H1 (cell line): ENCODE results near the gene GRIK2. TPM values are rescaled to one million over a fixed set of nuclear protein-coding genes. Genes with fewer than 3 reads are reported as not detected.

Experiments used
- CTCF ChIA-PET: fragments of 300-600 bp; sonication (Branson Sonifier 250); formaldehyde crosslinking; loops from one replicate; lab custom pipeline; 2021; ENCODE audit not compliant: partially characterized antibody; lab: Charles Lee
- POLR2A ChIA-PET: fragments of 300-600 bp; sonication (Branson Sonifier 250); formaldehyde crosslinking; loops from one replicate; lab custom pipeline; 2021; ENCODE audit warnings: inconsistent platforms; ENCODE audit not compliant: partially characterized antibody; lab: Charles Lee
- DNase-seq, 2 experiments: peaks; one replicate each; pipeline versions ENCODE4 v3.0.0 to v3.0.0-alpha.2; 2010 to 2022; ENCODE audit warnings: low spot score in 2 of 2, low read depth in 1 of 2, mixed read lengths in 1 of 2
- FAIRE-seq: peaks from 2 replicates; lab custom pipeline; 2011; peaks lifted over from hg19 to GRCh38; lab: Jason Lieb, UNC
- H2AFZ ChIP-seq: 2 replicates; pipeline ENCODE4 v1.8.1; 2012; ENCODE audit warnings: low read length, inconsistent platforms
- H2AK5ac ChIP-seq: 2 replicates; pipeline ENCODE4 v1.6.1; 2013; ENCODE audit warnings: low read depth, low read length
- H2BK120ac ChIP-seq: replicated peaks from 2 replicates; pipeline ENCODE3; 2013; ENCODE audit warnings: low read depth, low read length, inconsistent platforms
- H2BK12ac ChIP-seq: 2 replicates; pipeline ENCODE4 v1.6.1; 2013; ENCODE audit warnings: low read depth, low read length
- H2BK15ac ChIP-seq: 2 replicates; pipeline ENCODE4 v1.6.1; 2013; ENCODE audit warnings: low read length
- H2BK20ac ChIP-seq: 2 replicates; pipeline ENCODE4 v1.6.1; 2013; ENCODE audit warnings: low read length
- H2BK5ac ChIP-seq: 2 replicates; pipeline ENCODE4 v1.6.1; 2013; ENCODE audit warnings: low read depth, low read length
- H3K14ac ChIP-seq: 2 replicates; pipeline ENCODE4 v1.6.1; 2013; ENCODE audit warnings: inconsistent platforms; ENCODE audit not compliant: insufficient read length
- H3K18ac ChIP-seq: 2 replicates; pipeline ENCODE4 v1.6.1; 2013; ENCODE audit warnings: low read length; ENCODE audit errors: extremely low read depth
- H3K23ac ChIP-seq: 2 replicates; pipeline ENCODE4 v1.6.1; 2013; ENCODE audit warnings: inconsistent platforms; ENCODE audit not compliant: insufficient read length
- H3K23me2 ChIP-seq: 2 replicates; pipeline ENCODE4 v1.6.1; 2013; ENCODE audit warnings: low read depth, low read length
- H3K27ac ChIP-seq: 2 replicates; pipeline ENCODE4 v1.6.1; 2011; ENCODE audit warnings: low read depth, low read length, inconsistent platforms
- H3K27me3 ChIP-seq, 4 experiments: replicated peaks in 1 of 4; 1 replicate in 1 of 4; 2 replicates in 3 of 4; pipeline versions ENCODE4 v1.6.1 to v1.8.1; 2011 to 2013; ENCODE audit warnings: low read length in 3 of 4, mild to moderate bottlenecking in 3 of 4, inconsistent platforms in 2 of 4, mixed read lengths in 2 of 4, moderate library complexity in 1 of 4; ENCODE audit not compliant: control insufficient read depth in 3 of 4, insufficient read depth in 3 of 4; ENCODE audit errors: extremely low read depth in 1 of 4
- H3K36me3 ChIP-seq, 4 experiments: 2 replicates each; pipeline versions ENCODE4 v1.6.1 to v1.8.1; 2011 to 2013; ENCODE audit warnings: mild to moderate bottlenecking in 4 of 4, low read length in 3 of 4, moderate library complexity in 2 of 4, control low read depth in 1 of 4, inconsistent platforms in 1 of 4; ENCODE audit not compliant: insufficient read depth in 4 of 4, control insufficient read depth in 2 of 4
- H3K4ac ChIP-seq: replicated peaks from 2 replicates; pipeline ENCODE3; 2013; ENCODE audit warnings: low read length, low read depth, mixed read lengths, inconsistent platforms; ENCODE audit not compliant: insufficient read length
- H3K4me1 ChIP-seq, 4 experiments: replicated peaks in 1 of 4; 1 replicate in 1 of 4; 2 replicates in 3 of 4; pipeline versions ENCODE4 v1.6.1 to v1.8.1; 2011 to 2013; ENCODE audit warnings: low read length in 3 of 4, inconsistent platforms in 2 of 4, mixed read lengths in 1 of 4; ENCODE audit not compliant: insufficient read depth in 4 of 4, control insufficient read depth in 3 of 4
- H3K4me2 ChIP-seq, 2 experiments: 2 replicates each; pipeline versions ENCODE4 v1.6.1 to v1.8.1; 2011 to 2013; ENCODE audit warnings: low read depth in 2 of 2, low read length in 2 of 2, control low read depth in 1 of 2, inconsistent platforms in 1 of 2, mild to moderate bottlenecking in 1 of 2; ENCODE audit not compliant: insufficient read depth in 1 of 2
- H3K4me3 ChIP-seq, 4 experiments: fragments of 200-600, 300-600 bp in 1 of 4; sonication (generic), shearing (Covaris generic), sonication (Bioruptor Twin) in 1 of 4; 2 replicates each; pipeline versions ENCODE4 v1.5.1 to v1.8.1; 2011 to 2016; ENCODE audit warnings: low read length in 4 of 4, low read depth in 3 of 4, control low read depth in 2 of 4, inconsistent platforms in 2 of 4, mild to moderate bottlenecking in 2 of 4, mixed read lengths in 1 of 4, moderate library complexity in 1 of 4; ENCODE audit not compliant: insufficient read depth in 2 of 4; ENCODE audit errors: extremely low read depth in 1 of 4
- H3K56ac ChIP-seq: replicated peaks from 2 replicates; pipeline ENCODE3; 2013; ENCODE audit warnings: low read depth, mild to moderate bottlenecking, mixed read lengths, low read length, inconsistent platforms; ENCODE audit not compliant: insufficient read length
- H3K79me1 ChIP-seq: 2 replicates; pipeline ENCODE4 v1.6.1; 2013; ENCODE audit warnings: low read depth, low read length, control low read depth
- H3K79me2 ChIP-seq, 2 experiments: 2 replicates each; pipeline versions ENCODE4 v1.6.1 to v1.8.1; 2012 to 2013; ENCODE audit warnings: low read length in 2 of 2, mild to moderate bottlenecking in 2 of 2, inconsistent platforms in 1 of 2; ENCODE audit not compliant: insufficient read depth in 2 of 2, control insufficient read depth in 1 of 2
- H3K9ac ChIP-seq, 4 experiments: replicated peaks in 1 of 4; 1 replicate in 1 of 4; 2 replicates in 3 of 4; pipeline versions ENCODE4 v1.6.1 to v1.8.1; 2011 to 2013; ENCODE audit warnings: low read depth in 3 of 4, low read length in 3 of 4, control low read depth in 2 of 4, mild to moderate bottlenecking in 2 of 4, moderate library complexity in 2 of 4, inconsistent platforms in 1 of 4; ENCODE audit errors: extremely low read depth in 1 of 4
- H3K9me3 ChIP-seq, 2 experiments: 2 replicates each; pipeline versions ENCODE4 v1.6.1 to v1.8.1; 2012 to 2013; ENCODE audit warnings: mild to moderate bottlenecking in 2 of 2, moderate library complexity in 2 of 2, control low read depth in 1 of 2, inconsistent platforms in 1 of 2, low read depth in 1 of 2, low read length in 1 of 2, mixed read lengths in 1 of 2; ENCODE audit not compliant: insufficient read depth in 2 of 2
- H4K20me1 ChIP-seq, 2 experiments: replicated peaks in 1 of 2; 2 replicates each; pipeline versions ENCODE3 to v1.8.1; 2011 to 2013; ENCODE audit warnings: inconsistent platforms in 2 of 2, low read length in 2 of 2, mild to moderate bottlenecking in 1 of 2; ENCODE audit not compliant: insufficient read depth in 2 of 2, control insufficient read depth in 1 of 2
- H4K5ac ChIP-seq: 2 replicates; pipeline ENCODE4 v1.6.1; 2013; ENCODE audit warnings: low read length, low read depth, mixed read lengths, inconsistent platforms; ENCODE audit not compliant: insufficient read length
- H4K8ac ChIP-seq: 2 replicates; pipeline ENCODE4 v1.8.0; 2013; ENCODE audit warnings: mild to moderate bottlenecking, moderate library complexity, low read length, inconsistent platforms; ENCODE audit not compliant: insufficient read depth; ENCODE audit errors: extremely low read depth
- H4K91ac ChIP-seq: replicated peaks from 2 replicates; pipeline ENCODE3; 2013; ENCODE audit warnings: low read length, mixed read lengths, inconsistent platforms; ENCODE audit not compliant: insufficient read length
- CHD2 ChIP-seq: IDR thresholded peaks from 2 replicates; pipeline ENCODE4 v1.6.1; 2012; ENCODE audit warnings: low read length, improper control_type of control experiment
- EZH2 ChIP-seq: fragments of 200-600 bp; sonication (generic); IDR thresholded peaks from 2 replicates; pipeline ENCODE4 v1.7.1; 2012; ENCODE audit warnings: low read depth, mild to moderate bottlenecking, moderate library complexity, low read length, inconsistent platforms; ENCODE audit not compliant: severe bottlenecking
- FOSL1 ChIP-seq: IDR thresholded peaks from 2 replicates; pipeline ENCODE4 v1.6.1; 2011; ENCODE audit warnings: mild to moderate bottlenecking, low read depth, low read length, moderate library complexity; ENCODE audit not compliant: insufficient read depth
- HDAC2 ChIP-seq, 2 experiments: fragments of 300-600 bp in 1 of 2; sonication (generic) in 1 of 2; IDR thresholded peaks; 2 replicates each; pipeline ENCODE4 v1.6.1; 2011 to 2012; ENCODE audit warnings: low read depth in 2 of 2, low read length in 2 of 2, mild to moderate bottlenecking in 2 of 2, moderate library complexity in 2 of 2, borderline replicate concordance in 1 of 2, inconsistent platforms in 1 of 2
- JUN ChIP-seq: IDR thresholded peaks from 2 replicates; pipeline ENCODE4 v1.6.1; 2011; ENCODE audit warnings: low read depth, mild to moderate bottlenecking, improper control_type of control experiment, low read length
- MAX ChIP-seq: IDR thresholded peaks from 2 replicates; pipeline ENCODE4 v1.6.1; 2012; ENCODE audit warnings: inconsistent platforms
- NANOG ChIP-seq: IDR thresholded peaks from 2 replicates; pipeline ENCODE4 v1.6.1; 2011; ENCODE audit warnings: low read length, low read depth, mild to moderate bottlenecking, inconsistent platforms; ENCODE audit not compliant: insufficient read depth, poor library complexity, severe bottlenecking
- PHF8 ChIP-seq: fragments of 200-600 bp; sonication (generic); conservative IDR thresholded peaks from 2 replicates; pipeline ENCODE4 v1.7.1; 2012; ENCODE audit warnings: low read depth, mild to moderate bottlenecking, inconsistent platforms, low read length, moderate library complexity
- RAD21 ChIP-seq, 2 experiments: IDR thresholded peaks in 1 of 2; conservative IDR thresholded peaks in 1 of 2; 2 replicates each; pipeline ENCODE4 v1.6.1; 2011; ENCODE audit warnings: low read depth in 2 of 2, low read length in 2 of 2, improper control_type of control experiment in 1 of 2, inconsistent platforms in 1 of 2, mild to moderate bottlenecking in 1 of 2, moderate library complexity in 1 of 2
- RBBP5 ChIP-seq: IDR thresholded peaks from 2 replicates; pipeline ENCODE4 v1.7.1; 2012; ENCODE audit warnings: low read depth, mild to moderate bottlenecking, inconsistent platforms, low read length, moderate library complexity, borderline replicate concordance
- TBP ChIP-seq: IDR thresholded peaks from 2 replicates; pipeline ENCODE4 v1.6.1; 2011; ENCODE audit warnings: low read depth, low read length, improper control_type of control experiment
- TEAD4 ChIP-seq: IDR thresholded peaks from 2 replicates; pipeline ENCODE4 v1.6.1; 2012; ENCODE audit warnings: low read depth, low read length, inconsistent platforms, mixed read lengths
- USF2 ChIP-seq: IDR thresholded peaks from 2 replicates; pipeline ENCODE4 v1.6.1; 2011; ENCODE audit warnings: low read length, improper control_type of control experiment
- polyA plus RNA-seq, 7 experiments: library from polyadenylated mRNA; depleted of rRNA in 3 of 7; stranded (reverse) in 5 of 7; unstranded in 2 of 7; fragments of >200 nt in 5 of 7; fragments of 200-250 nt in 2 of 7; gene quantifications; 1 replicate in 5 of 7; 2 replicates in 1 of 7; 4 replicates in 1 of 7; pipeline versions ENCODE4 v1.2.1 to v1.2.3, GENCODE V29; 2011 to 2013; ENCODE audit warnings: missing spikeins in 2 of 7, mixed read lengths in 2 of 7
- total RNA-seq: library from RNA; stranded (reverse); fragmentation: NEBNext Ultra II Directional; extraction: Animal tissue kit (Norgen Biotek cat#: 25700); gene quantifications from 2 replicates; pipeline ENCODE4 v1.2.1, GENCODE V29; 2021

GRIK2 gene
- total and polyA plus RNA-seq, 2 of the 8 experiments (the other 6 are each of a cell fraction or from before 2014, with no cell fraction given): 1.8 to 2.2 TPM

GRCh38 chr6:101728956-101729355 is 335.4 kb downstream of the GRIK2 start:
- no peak overlapping the region for H4K5ac ChIP-seq
- H4K8ac ChIP-seq: no peak overlapping the region
- no peak overlapping the region for H2BK20ac ChIP-seq
- no peak for DNase-seq
- H3K79me2 ChIP-seq: no peaks in the 10 kb centered on the region
- H4K91ac ChIP-seq: no peak overlapping the region
- no peak overlapping the region for H3K18ac ChIP-seq
- H3K9ac ChIP-seq: no peak overlapping the region
- CTCF ChIA-PET: no interaction called here
- no peak overlapping the region for H3K4ac ChIP-seq
- no peak overlapping the region for H2BK12ac ChIP-seq
- H3K27me3 ChIP-seq: no peaks in the 10 kb centered on the region
- no peaks in the 10 kb centered on the region for H3K36me3 ChIP-seq
- no peak overlapping the region for H2BK120ac ChIP-seq
- FAIRE-seq: no peak
- no peak overlapping the region for H3K14ac ChIP-seq
- no peak overlapping the region for H2AK5ac ChIP-seq
- no peaks in the 10 kb centered on the region for H4K20me1 ChIP-seq
- H3K27ac ChIP-seq: no peak overlapping the region
- H3K9me3 ChIP-seq: no peaks in the 10 kb centered on the region
- no peak overlapping the region for H3K23ac ChIP-seq
- no peak overlapping the region for H2AFZ ChIP-seq
- no peak overlapping the region for H3K56ac ChIP-seq
- H2BK15ac ChIP-seq: no peak overlapping the region
- POLR2A ChIA-PET: no interaction called here
- peaks cover 0 to 11% (median 1%) of the 10 kb centered on the region in 4 experiments; a peak in 3 of 7 replicates for H3K4me1 ChIP-seq
- no peak overlapping the region for H3K4me2 ChIP-seq
- H3K79me1 ChIP-seq: no peaks in the 10 kb centered on the region
- H2BK5ac ChIP-seq: no peak overlapping the region
- no peaks in the 10 kb centered on the region; the same call in 1 of the 2 replicates for H3K23me2 ChIP-seq
- no peak overlapping the region for H3K4me3 ChIP-seq
- TF ChIP-seq TEAD4 (no peak), RAD21 (IDR thresholded peaks at IDR 0.05 in 1 of 2, conservative IDR thresholded peaks at IDR 0.05 in 1 of 2; ENCODE audit: low read depth in 2 of 2, low read length in 2 of 2) (no peak), RBBP5 (no peak), USF2 (no peak), EZH2 (no peak), NANOG (no peak), HDAC2 (IDR thresholded peaks at IDR 0.05; ENCODE audit: borderline replicate concordance in 1 of 2, low read depth in 2 of 2, low read length in 2 of 2) (no peak), TBP (no peak), PHF8 (no peak), CHD2 (no peak), MAX (no peak), JUN (no peak), FOSL1 (no peak)
